CD4-positive, CD25-positive, alpha-beta regulatory T cell (primary cell): ENCODE measurements around the gene FAM117B. TPM values are rescaled to one million over a fixed set of nuclear protein-coding genes. Genes with fewer than 3 reads are reported as not detected.

Source experiments
- ATAC-seq, 2 donors: fragments of 150-1000 bp; cut with Tn5 transposase; one replicate each; pipeline ENCODE4 v1.10.0; 2021; ENCODE audit warnings: low read depth in 2 of 2, moderate number of reproducible peaks in 2 of 2, moderate library complexity in 1 of 2
- DNase-seq, 3 donors: peaks; one replicate each; pipeline versions ENCODE4 v3.0.0 to v3.0.0-alpha.2; 2012 to 2022; ENCODE audit warnings: mixed read lengths in 1 of 3
- H3K27ac ChIP-seq: one replicate; pipeline ENCODE4 v1.7.0; 2013; ENCODE audit warnings: mild to moderate bottlenecking, low read length; ENCODE audit not compliant: insufficient read depth, poor library complexity, severe bottlenecking
- H3K27me3 ChIP-seq: one replicate; pipeline ENCODE4 v1.7.0; 2013; ENCODE audit warnings: low read length; ENCODE audit not compliant: control insufficient read depth, insufficient read depth
- H3K36me3 ChIP-seq: one replicate; pipeline ENCODE4 v1.7.0; 2013; ENCODE audit warnings: mild to moderate bottlenecking, low read length, moderate library complexity; ENCODE audit not compliant: control insufficient read depth, insufficient read depth
- H3K4me1 ChIP-seq: 2 replicates; pipeline ENCODE4 v1.7.0; 2013; ENCODE audit warnings: mild to moderate bottlenecking, low read length; ENCODE audit not compliant: insufficient read depth, control insufficient read depth, poor library complexity, severe bottlenecking
- H3K4me3 ChIP-seq: one replicate; pipeline ENCODE4 v1.7.0; 2013; ENCODE audit warnings: low read depth, mild to moderate bottlenecking, low read length, moderate library complexity
- H3K9me3 ChIP-seq, 2 experiments: 1 replicate in 1 of 2; 2 replicates in 1 of 2; pipeline ENCODE4 v1.7.0; 2013; ENCODE audit warnings: low read length in 2 of 2, mild to moderate bottlenecking in 1 of 2, moderate library complexity in 1 of 2; ENCODE audit not compliant: control insufficient read depth in 2 of 2
- H3K27ac Mint-ChIP-seq, 3 donors: one replicate each; pipeline ENCODE4 v1.8.0; 2020 to 2022; ENCODE audit warnings: mild to moderate bottlenecking in 3 of 3, mixed read lengths in 3 of 3, moderate library complexity in 2 of 3
- H3K27me3 Mint-ChIP-seq: one replicate; pipeline ENCODE4 v1.8.0; 2022; ENCODE audit warnings: mild to moderate bottlenecking, mixed read lengths
- H3K36me3 Mint-ChIP-seq: one replicate; pipeline ENCODE4 v1.8.0; 2020; ENCODE audit warnings: mixed read lengths
- H3K4me1 Mint-ChIP-seq, 4 donors: one replicate each; pipeline ENCODE4 v1.8.0; 2020 to 2022; ENCODE audit warnings: mixed read lengths in 4 of 4, mild to moderate bottlenecking in 1 of 4
- H3K4me3 Mint-ChIP-seq, 4 donors: one replicate each; pipeline ENCODE4 v1.8.0; 2020 to 2022; ENCODE audit warnings: mild to moderate bottlenecking in 4 of 4, mixed read lengths in 4 of 4, moderate library complexity in 3 of 4
- H3K9me3 Mint-ChIP-seq, 7 donors: one replicate each; pipeline ENCODE4 v1.8.0; 2020 to 2022; ENCODE audit warnings: mixed read lengths in 7 of 7, mild to moderate bottlenecking in 3 of 7, moderate library complexity in 2 of 7
- polyA plus RNA-seq, 4 donors: library from polyadenylated mRNA; unstranded; fragments of 300-500 nt; fragmentation: Illumina TruSeq; gene quantifications; one replicate each; pipeline ENCODE4 v1.2.3, GENCODE V29; 2021
- total RNA-seq: library from RNA; stranded (reverse); gene quantifications from one replicate; pipeline ENCODE4 v1.2.3, GENCODE V29; 2022

The FAM117B gene
- total and polyA plus RNA-seq, 5 donors from 2014 or later = 4.8 to 17.8 (median 9.5) TPM

GRCh38 chr2:202771741-202772460 is 137.1 kb downstream of the FAM117B start:
- no peaks in the 10 kb centered on the region for H3K27me3 Mint-ChIP-seq

GRCh38 chr2:202773301-202773973 is 138.7 kb downstream of the FAM117B start:
- H3K9me3 Mint-ChIP-seq = no peaks in the 10 kb centered on the region
- Histone ChIP-seq H3K9me3 (no peaks in the 10 kb centered on the region), H3K4me1 (no peaks in the 10 kb centered on the region), H3K4me3 (no peak overlapping the region), H3K27ac (no peak overlapping the region), H3K36me3 (peaks cover 12% of the 10 kb centered on the region), H3K27me3 (no peaks in the 10 kb centered on the region)
- no peak overlapping the region for H3K27ac Mint-ChIP-seq
- H3K4me3 Mint-ChIP-seq = no peak overlapping the region
- ATAC-seq (no peak), DNase-seq (no peak)
- H3K4me1 Mint-ChIP-seq = peaks cover 0 to 2% (median under 1%) of the 10 kb centered on the region in 4 donors
- no peaks in the 10 kb centered on the region for H3K27me3 Mint-ChIP-seq
- H3K36me3 Mint-ChIP-seq = peaks cover 37% of the 10 kb centered on the region

More at GRCh38 chr2:202771741-202772460, 137.1 kb downstream of the FAM117B start:
- peaks cover 12% of the 10 kb centered on the region for H3K36me3 ChIP-seq
- DNase-seq = no peak
- no peak for ATAC-seq
- H3K9me3 ChIP-seq = no peaks in the 10 kb centered on the region
- no peak overlapping the region for H3K4me3 ChIP-seq
- H3K27ac ChIP-seq = no peak overlapping the region
- H3K4me1 ChIP-seq = no peaks in the 10 kb centered on the region
- no peaks in the 10 kb centered on the region for H3K9me3 Mint-ChIP-seq
- no peak overlapping the region for H3K4me3 Mint-ChIP-seq
- H3K27ac Mint-ChIP-seq = no peak overlapping the region
- H3K27me3 ChIP-seq = no peaks in the 10 kb centered on the region
- peaks cover 0 to 5% (median 1%) of the 10 kb centered on the region in 4 donors for H3K4me1 Mint-ChIP-seq
- peaks cover 33% of the 10 kb centered on the region for H3K36me3 Mint-ChIP-seq

GRCh38 chr2:202774104-202774503 is 139.3 kb downstream of the FAM117B start:
- Mint-ChIP-seq H3K36me3 (peaks cover 43% of the 10 kb centered on the region), H3K27ac (no peak overlapping the region)

GRCh38 chr2:202778217-202778616 is 143.4 kb downstream of the FAM117B start:
- no peaks in the 10 kb centered on the region for H3K4me1 ChIP-seq
- H3K27me3 ChIP-seq = no peaks in the 10 kb centered on the region
- no peak overlapping the region for H3K4me3 ChIP-seq
- ATAC-seq (no peak), DNase-seq (no peak)
- H3K9me3 ChIP-seq = no peaks in the 10 kb centered on the region
- H3K27me3 Mint-ChIP-seq = no peaks in the 10 kb centered on the region
- peaks cover 2 to 27% (median 6%) of the 10 kb centered on the region in 4 donors for H3K4me1 Mint-ChIP-seq
- no peak overlapping the region for H3K27ac Mint-ChIP-seq
- no peak overlapping the region for H3K4me3 Mint-ChIP-seq
- H3K36me3 Mint-ChIP-seq = peaks cover 57% of the 10 kb centered on the region
- peaks cover 0 to 3% (median 0%) of the 10 kb centered on the region in 7 donors for H3K9me3 Mint-ChIP-seq
- H3K27ac ChIP-seq = no peak overlapping the region
- H3K36me3 ChIP-seq = peaks cover 3% of the 10 kb centered on the region

More at GRCh38 chr2:202774104-202774503, 139.3 kb downstream of the FAM117B start:
- H3K9me3 ChIP-seq = no peaks in the 10 kb centered on the region
- Mint-ChIP-seq H3K27me3 (no peaks in the 10 kb centered on the region), H3K4me3 (no peak overlapping the region), H3K4me1 (peaks cover 0 to 8% (median 2%) of the 10 kb centered on the region in 4 donors), H3K9me3 (no peaks in the 10 kb centered on the region)
- H3K4me3 ChIP-seq = no peak overlapping the region
- DNase-seq (no peak), ATAC-seq (no peak)
- H3K27me3 ChIP-seq = no peaks in the 10 kb centered on the region
- H3K4me1 ChIP-seq = no peaks in the 10 kb centered on the region
- H3K27ac ChIP-seq = no peak overlapping the region
- H3K36me3 ChIP-seq = peaks cover 12% of the 10 kb centered on the region

- Histone ChIP-seq H3K27me3 (no peaks in the 10 kb centered on the region), H3K4me1 (no peaks in the 10 kb centered on the region), H3K27ac (no peak overlapping the region), H3K9me3 (no peaks in the 10 kb centered on the region), H3K4me3 (no peak overlapping the region), H3K36me3 (peaks cover 2% of the 10 kb centered on the region)
- peaks cover 2 to 27% (median 6%) of the 10 kb centered on the region in 4 donors for H3K4me1 Mint-ChIP-seq
- peaks cover 0 to 3% (median 0%) of the 10 kb centered on the region in 7 donors for H3K9me3 Mint-ChIP-seq
- peak overlapping the region in 2 of 3 donors; percentile 22 to 23 for H3K27ac Mint-ChIP-seq
- DNase-seq (peak in 1 of 3 donors; percentile 55), ATAC-seq (peak; percentile 28 to 52)
- H3K4me3 Mint-ChIP-seq = no peak overlapping the region
- H3K27me3 Mint-ChIP-seq = no peaks in the 10 kb centered on the region
- peaks cover 48% of the 10 kb centered on the region for H3K36me3 Mint-ChIP-seq
Measured at GRCh38 chr2:202780514-202781021, 145.8 kb downstream of the FAM117B start.

GRCh38 chr2:202782940-202783558 is 148.3 kb downstream of the FAM117B start:
- Mint-ChIP-seq H3K4me1 (peaks cover 3 to 27% (median 8%) of the 10 kb centered on the region in 4 donors), H3K27ac (peak overlapping the region in 1 of 3 donors; percentile 48), H3K36me3 (peaks cover 52% of the 10 kb centered on the region)

GRCh38 chr2:202786842-202787241 is 152.1 kb downstream of the FAM117B start:
- H3K4me1 Mint-ChIP-seq = peaks cover 0 to 8% (median 0%) of the 10 kb centered on the region in 4 donors
- Histone ChIP-seq H3K4me3 (no peak overlapping the region), H3K36me3 (peaks cover 10% of the 10 kb centered on the region), H3K9me3 (no peaks in the 10 kb centered on the region), H3K27me3 (no peaks in the 10 kb centered on the region), H3K4me1 (no peaks in the 10 kb centered on the region), H3K27ac (no peak overlapping the region)
- H3K36me3 Mint-ChIP-seq = peaks cover 50% of the 10 kb centered on the region
- DNase-seq (no peak), ATAC-seq (no peak)
- peaks cover 0 to 2% (median 0%) of the 10 kb centered on the region in 7 donors for H3K9me3 Mint-ChIP-seq
- no peak overlapping the region for H3K4me3 Mint-ChIP-seq
- H3K27me3 Mint-ChIP-seq = no peaks in the 10 kb centered on the region
- no peak overlapping the region for H3K27ac Mint-ChIP-seq

More at GRCh38 chr2:202782940-202783558, 148.3 kb downstream of the FAM117B start:
- H3K9me3 Mint-ChIP-seq = peaks cover 0 to 3% (median 0%) of the 10 kb centered on the region in 7 donors
- H3K36me3 ChIP-seq = peaks cover 8% of the 10 kb centered on the region
- no peaks in the 10 kb centered on the region for H3K27me3 Mint-ChIP-seq
- H3K27me3 ChIP-seq = no peaks in the 10 kb centered on the region
- DNase-seq (no peak), ATAC-seq (no peak)
- H3K9me3 ChIP-seq = no peaks in the 10 kb centered on the region
- no peaks in the 10 kb centered on the region for H3K4me1 ChIP-seq
- H3K4me3 ChIP-seq = no peak overlapping the region
- H3K27ac ChIP-seq = no peak overlapping the region
- H3K4me3 Mint-ChIP-seq = no peak overlapping the region
